Keratinocyte (primary cell): ENCODE data around the gene GGT7. TPM values are rescaled to one million over a fixed set of nuclear protein-coding genes. Genes with fewer than 3 reads are reported as not detected.

Source experiments
- DNase-seq: peaks from one replicate; pipeline ENCODE4 v3.0.0-alpha.2; 2011; ENCODE audit warnings: low read depth, missing footprints, low spot score
- FAIRE-seq: peaks from 2 replicates; lab custom pipeline; 2011; peaks lifted over from hg19 to GRCh38; lab: Jason Lieb, UNC
- H2AFZ ChIP-seq: 2 replicates; pipeline ENCODE4 v1.6.0; 2012; ENCODE audit warnings: low read length, control low read depth, inconsistent platforms; ENCODE audit not compliant: control insufficient read depth
- H3K27ac ChIP-seq: 2 replicates; pipeline ENCODE4 v1.5.1; 2011; ENCODE audit warnings: low read length; ENCODE audit not compliant: control insufficient read depth, insufficient read depth
- H3K27me3 ChIP-seq: 3 replicates; pipeline ENCODE4 v1.6.0; 2011; ENCODE audit warnings: low read length; ENCODE audit not compliant: control insufficient read depth, insufficient read depth; ENCODE audit errors: extremely low read depth
- H3K36me3 ChIP-seq, 2 experiments: 2 replicates in 1 of 2; 3 replicates in 1 of 2; pipeline ENCODE4 v1.5.1; 2011; ENCODE audit warnings: low read length in 2 of 2, mild to moderate bottlenecking in 1 of 2; ENCODE audit not compliant: control insufficient read depth in 2 of 2, insufficient read depth in 2 of 2; ENCODE audit errors: extremely low read depth in 1 of 2
- H3K4me1 ChIP-seq: 3 replicates; pipeline ENCODE4 v1.5.1; 2011; ENCODE audit warnings: low read length; ENCODE audit not compliant: control insufficient read depth, insufficient read depth; ENCODE audit errors: extremely low read depth
- H3K4me2 ChIP-seq: 3 replicates; pipeline ENCODE4 v1.6.0; 2011; ENCODE audit warnings: low read depth, low read length; ENCODE audit not compliant: control insufficient read depth, insufficient read depth; ENCODE audit errors: extremely low read depth
- H3K4me3 ChIP-seq, 3 experiments: fragments of 200-600 bp in 1 of 3; sonication (generic) in 1 of 3; 2 replicates in 2 of 3; 3 replicates in 1 of 3; pipeline ENCODE4 v1.5.1; 2011 to 2016; ENCODE audit warnings: low read length in 3 of 3, mild to moderate bottlenecking in 3 of 3, control low read depth in 2 of 3, inconsistent platforms in 1 of 3, low read depth in 1 of 3, mixed read lengths in 1 of 3, mixed run types in 1 of 3, moderate library complexity in 1 of 3; ENCODE audit not compliant: control insufficient read depth in 2 of 3, insufficient read depth in 2 of 3; ENCODE audit errors: extremely low read depth in 1 of 3
- H3K79me2 ChIP-seq: 2 replicates; pipeline ENCODE4 v1.6.0; 2012; ENCODE audit warnings: low read length; ENCODE audit not compliant: control insufficient read depth, insufficient read depth
- H3K9ac ChIP-seq: 3 replicates; pipeline ENCODE4 v1.6.0; 2011; ENCODE audit warnings: low read length; ENCODE audit not compliant: control insufficient read depth, insufficient read depth; ENCODE audit errors: extremely low read depth
- H3K9me1 ChIP-seq: 3 replicates; pipeline ENCODE4 v1.6.0; 2011; ENCODE audit warnings: low read length; ENCODE audit not compliant: control insufficient read depth, insufficient read depth; ENCODE audit errors: extremely low read depth
- H3K9me3 ChIP-seq: 2 replicates; pipeline ENCODE4 v1.5.1; 2012; ENCODE audit warnings: low read depth, low read length; ENCODE audit not compliant: control insufficient read depth
- H4K20me1 ChIP-seq: 3 replicates; pipeline ENCODE4 v1.6.0; 2011; ENCODE audit warnings: low read length; ENCODE audit not compliant: control insufficient read depth, insufficient read depth; ENCODE audit errors: extremely low read depth
- CTCF ChIP-seq, 3 experiments: IDR thresholded peaks in 1 of 3; conservative IDR thresholded peaks in 1 of 3; optimal IDR thresholded peaks in 1 of 3; 2 replicates in 2 of 3; 3 replicates in 1 of 3; pipeline versions ENCODE3 to v1.5.1; 2011; ENCODE audit warnings: low read length in 3 of 3, mild to moderate bottlenecking in 3 of 3, moderate library complexity in 2 of 3, control low read depth in 1 of 3, inconsistent platforms in 1 of 3; ENCODE audit not compliant: insufficient read depth in 2 of 3; ENCODE audit errors: extremely low read depth in 1 of 3
- EZH2 ChIP-seq: IDR thresholded peaks from one replicate; pipeline ENCODE4 v1.6.1; 2012; ENCODE audit warnings: inconsistent platforms, mild to moderate bottlenecking, low read length, moderate library complexity
- dilution Hi-C: fragments of 300-500 bp; cut with MboI; formaldehyde crosslinking; loops from one replicate; pipeline ENCODE4 v1.7.0; 2020; ENCODE audit warnings: low sequenced_read_pairs; ENCODE audit not compliant: extremely low pct_ligation_motif_present
- polyA plus RNA-seq, 5 experiments: library from polyadenylated mRNA; depleted of rRNA in 3 of 5; stranded (reverse) in 3 of 5; stranded (forward) in 1 of 5; unstranded in 1 of 5; fragments of >200 nt; gene quantifications; 1 replicate in 1 of 5; 2 replicates in 3 of 5; 3 replicates in 1 of 5; pipeline versions ENCODE4 v1.2.1 to v1.2.3, GENCODE V29; 2011 to 2012; ENCODE audit warnings: missing spikeins in 2 of 5, low read depth in 1 of 5, low replicate concordance in 1 of 5

Gene GGT7
- polyA plus RNA-seq, 1 donor (not counting 4 experiments of a cell fraction or from before 2014, with no cell fraction given) = 5.0 TPM

- no peak overlapping the region for H3K4me2 ChIP-seq
- no peak overlapping the region for H3K27ac ChIP-seq
- H2AFZ ChIP-seq = no peak overlapping the region
- H3K4me3 ChIP-seq = no peak overlapping the region
- no peaks in the 10 kb centered on the region for H3K27me3 ChIP-seq
- H3K9ac ChIP-seq = no peak overlapping the region
- no peaks in the 10 kb centered on the region for H3K9me3 ChIP-seq
- dilution Hi-C loops = no loop called here
- TF ChIP-seq CTCF (optimal IDR thresholded peaks at IDR 0.05 in 1 of 3, IDR thresholded peaks at IDR 0.05 in 1 of 3, conservative IDR thresholded peaks at IDR 0.05 in 1 of 3; ENCODE audit: extremely low read depth in 1 of 3, insufficient read depth in 2 of 3, low read length in 3 of 3) = no peak
- no peak for TF ChIP-seq EZH2
- H4K20me1 ChIP-seq = peaks cover 12% of the 10 kb centered on the region
- H3K4me1 ChIP-seq = no peaks in the 10 kb centered on the region
- peaks cover 90% of the 10 kb centered on the region for H3K79me2 ChIP-seq
- DNase-seq (no peak), FAIRE-seq (no peak)
- peaks cover 0 to 1% of the 10 kb centered on the region in 2 experiments for H3K36me3 ChIP-seq
- H3K9me1 ChIP-seq = peaks cover 2% of the 10 kb centered on the region
Measured at GRCh38 chr20:34798871-34799270, 73.8 kb downstream of the GGT7 start.

GRCh38 chr20:34798328-34798727 is 74.3 kb downstream of the GGT7 start:
- Histone ChIP-seq H3K9me1 (peaks cover 2% of the 10 kb centered on the region), H3K4me2 (no peak overlapping the region), H4K20me1 (peaks cover 12% of the 10 kb centered on the region), H3K27ac (no peak overlapping the region), H3K4me3 (no peak overlapping the region), H2AFZ (no peak overlapping the region), H3K27me3 (no peaks in the 10 kb centered on the region), H3K79me2 (peaks cover 86% of the 10 kb centered on the region), H3K9ac (no peak overlapping the region), H3K36me3 (peaks cover 0 to 1% of the 10 kb centered on the region in 2 experiments), H3K4me1 (no peaks in the 10 kb centered on the region), H3K9me3 (no peaks in the 10 kb centered on the region)
- FAIRE-seq = no peak
- TF ChIP-seq EZH2 (no peak), CTCF (optimal IDR thresholded peaks at IDR 0.05 in 1 of 3, IDR thresholded peaks at IDR 0.05 in 1 of 3, conservative IDR thresholded peaks at IDR 0.05 in 1 of 3; ENCODE audit: extremely low read depth in 1 of 3, insufficient read depth in 2 of 3, low read length in 3 of 3) (no peak)
- DNase-seq = no peak
- dilution Hi-C loops = no loop called here
